Right atrium auricular region (tissue), 2 donors: ENCODE data around the gene PIGT. TPM values are rescaled to one million over a fixed set of nuclear protein-coding genes. Genes with fewer than 3 reads are reported as not detected.
A peak's percentile ranks its signal among the peaks of the same experiment; 100 is the strongest.

Experiments
- DNase-seq: peaks from one replicate; pipeline ENCODE4 v3.0.0-alpha.2; 2019; ENCODE audit warnings: low spot score
- H3K27ac ChIP-seq, 2 donors: fragments of 200-600 bp; sonication (generic); 1 replicate in 1 of 2; 2 replicates in 1 of 2; pipeline ENCODE4 v1.5.1; 2016 to 2019
- H3K27me3 ChIP-seq, 2 donors: fragments of 200-600 bp; sonication (generic); one replicate each; pipeline versions ENCODE4 v1.5.1 to v1.6.0; 2017 to 2019
- H3K36me3 ChIP-seq: fragments of 200-600 bp; sonication (generic); one replicate; pipeline ENCODE4 v1.5.1; 2016
- H3K4me1 ChIP-seq, 2 donors: fragments of 200-600 bp; sonication (generic); one replicate each; pipeline versions ENCODE4 v1.5.1 to v1.6.0; 2017 to 2019
- H3K4me3 ChIP-seq, 2 donors: fragments of 200-600 bp; sonication (generic); 1 replicate in 1 of 2; 2 replicates in 1 of 2; pipeline ENCODE4 v1.5.1; 2017 to 2019; ENCODE audit warnings: mild to moderate bottlenecking in 1 of 2, moderate library complexity in 1 of 2
- H3K9me3 ChIP-seq, 2 donors: fragments of 200-600 bp; sonication (generic); one replicate each; pipeline ENCODE4 v1.5.1; 2019
- total RNA-seq, 2 donors: library from RNA; depleted of rRNA; stranded (reverse); fragments of >200 nt; gene quantifications; one replicate each; pipeline ENCODE4 v1.1.0, GENCODE V29; 2016
- TF ChIP-seq, protein P1 (sequence below), 2 donors: fragments of 200-600 bp; sonication (generic); IDR thresholded peaks; one replicate each; pipeline ENCODE4 v1.5.1; 2019; ENCODE audit warnings: antibody characterized with exemption in 2 of 2

The PIGT gene
- total RNA-seq: 100 to 1,000 TPM; 140 to 168 TPM

DNA sequence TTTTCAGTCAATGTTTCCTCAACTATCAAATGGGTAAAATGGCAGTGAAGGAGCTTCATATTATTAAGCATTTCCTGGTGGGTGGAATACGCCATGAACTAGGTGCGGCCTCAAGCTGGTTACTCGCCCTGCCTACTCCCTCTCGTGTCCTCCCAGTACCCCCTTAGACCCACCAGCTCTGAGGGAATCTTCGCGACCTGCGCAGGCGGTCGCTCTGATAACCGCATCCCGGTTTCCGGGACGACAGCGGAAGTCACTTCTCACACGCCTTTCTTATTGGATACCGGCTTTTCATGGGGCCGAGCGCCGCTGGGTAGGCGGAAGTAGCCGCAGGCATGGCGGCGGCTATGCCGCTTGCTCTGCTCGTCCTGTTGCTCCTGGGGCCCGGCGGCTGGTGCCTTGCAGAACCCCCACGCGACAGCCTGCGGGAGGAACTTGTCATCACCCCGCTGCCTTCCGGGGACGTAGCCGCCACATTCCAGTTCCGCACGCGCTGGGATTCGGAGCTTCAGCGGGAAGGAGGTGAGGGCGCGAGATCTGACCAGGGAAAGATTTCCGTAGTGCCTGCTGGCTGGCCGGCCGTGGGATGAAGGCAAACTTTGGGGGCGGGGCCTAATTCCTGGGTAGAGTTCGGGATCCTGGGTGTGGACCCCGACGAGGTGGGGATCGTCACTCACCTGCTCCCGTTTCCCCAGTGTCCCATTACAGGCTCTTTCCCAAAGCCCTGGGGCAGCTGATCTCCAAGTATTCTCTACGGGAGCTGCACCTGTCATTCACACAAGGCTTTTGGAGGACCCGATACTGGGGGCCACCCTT is at the start of gene PIGT:
Gene PIGT (plus strand): TSS at position 320 of the 816 bp plus-strand sequence. CDS start 16 bp downstream, at position 336.
- H3K27ac ChIP-seq: peak within 1 kb of the TSS; percentile 83 to 85
- H3K36me3 ChIP-seq: peaks cover 26% of the 10 kb centered on the region
- DNase-seq: peak; percentile 91
- H3K4me3 ChIP-seq: peak within 1 kb of the TSS; percentile 71 to 95
- no peaks in the 10 kb centered on the region for H3K9me3 ChIP-seq
- no peaks in the 10 kb centered on the region for H3K27me3 ChIP-seq
- TF ChIP-seq, protein P1, sequence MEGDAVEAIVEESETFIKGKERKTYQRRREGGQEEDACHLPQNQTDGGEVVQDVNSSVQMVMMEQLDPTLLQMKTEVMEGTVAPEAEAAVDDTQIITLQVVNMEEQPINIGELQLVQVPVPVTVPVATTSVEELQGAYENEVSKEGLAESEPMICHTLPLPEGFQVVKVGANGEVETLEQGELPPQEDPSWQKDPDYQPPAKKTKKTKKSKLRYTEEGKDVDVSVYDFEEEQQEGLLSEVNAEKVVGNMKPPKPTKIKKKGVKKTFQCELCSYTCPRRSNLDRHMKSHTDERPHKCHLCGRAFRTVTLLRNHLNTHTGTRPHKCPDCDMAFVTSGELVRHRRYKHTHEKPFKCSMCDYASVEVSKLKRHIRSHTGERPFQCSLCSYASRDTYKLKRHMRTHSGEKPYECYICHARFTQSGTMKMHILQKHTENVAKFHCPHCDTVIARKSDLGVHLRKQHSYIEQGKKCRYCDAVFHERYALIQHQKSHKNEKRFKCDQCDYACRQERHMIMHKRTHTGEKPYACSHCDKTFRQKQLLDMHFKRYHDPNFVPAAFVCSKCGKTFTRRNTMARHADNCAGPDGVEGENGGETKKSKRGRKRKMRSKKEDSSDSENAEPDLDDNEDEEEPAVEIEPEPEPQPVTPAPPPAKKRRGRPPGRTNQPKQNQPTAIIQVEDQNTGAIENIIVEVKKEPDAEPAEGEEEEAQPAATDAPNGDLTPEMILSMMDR (IDR thresholded peaks at IDR 0.05): no peak
- H3K4me1 ChIP-seq: peaks cover 5 to 47% of the 10 kb centered on the region in 2 donors

DNA sequence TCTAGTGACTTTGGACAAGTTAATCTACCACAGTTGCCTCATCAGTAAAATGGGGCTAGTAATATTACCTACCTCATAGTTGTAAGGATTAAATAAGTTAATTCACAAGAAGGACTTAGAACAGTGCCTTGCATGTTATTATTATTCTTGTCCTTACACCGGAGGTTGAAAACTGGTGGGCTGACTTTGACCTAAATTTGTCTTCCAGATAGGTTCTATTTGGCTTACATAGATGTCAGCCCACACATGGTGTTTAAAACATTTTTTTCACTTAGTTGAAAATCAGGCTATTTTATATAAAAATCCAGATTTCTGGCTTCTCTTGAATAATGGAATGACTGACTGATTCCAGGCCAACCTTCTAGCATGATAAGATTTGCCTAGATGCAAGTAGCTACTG is 49.7 kb upstream of the PIGT start:
- H3K9me3 ChIP-seq: no peaks in the 10 kb centered on the region
- peaks cover 34% of the 10 kb centered on the region for H3K36me3 ChIP-seq
- no peak overlapping the region for H3K27ac ChIP-seq
- no peak for DNase-seq
- TF ChIP-seq, protein P1 (IDR thresholded peaks at IDR 0.05): no peak
- no peaks in the 10 kb centered on the region for H3K27me3 ChIP-seq
- peaks cover 0 to 22% of the 10 kb centered on the region in 2 donors for H3K4me1 ChIP-seq
- H3K4me3 ChIP-seq: no peak overlapping the region

DNA sequence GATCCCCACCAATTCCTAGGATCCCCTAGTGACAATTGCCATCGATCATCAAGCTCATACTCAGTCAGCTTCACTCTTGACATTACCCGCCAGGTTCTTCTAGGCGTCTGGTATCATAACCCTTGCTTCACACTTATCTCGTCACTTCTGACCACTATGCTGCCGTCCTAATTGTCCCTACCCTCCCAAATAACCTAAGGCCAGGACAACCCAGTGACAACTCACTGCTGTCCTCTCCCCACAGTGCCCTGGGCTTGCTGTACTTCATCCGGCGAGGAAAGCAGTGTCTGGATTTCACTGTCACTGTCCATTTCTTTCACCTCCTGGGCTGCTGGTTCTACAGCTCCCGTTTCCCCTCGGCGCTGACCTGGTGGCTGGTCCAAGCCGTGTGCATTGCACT is 49.3 kb upstream of the PIGT start:
- Histone ChIP-seq H3K27ac (no peak overlapping the region), H3K4me1 (peaks cover 0 to 22% of the 10 kb centered on the region in 2 donors)
- TF ChIP-seq, protein P1 (IDR thresholded peaks at IDR 0.05): no peak

DNA sequence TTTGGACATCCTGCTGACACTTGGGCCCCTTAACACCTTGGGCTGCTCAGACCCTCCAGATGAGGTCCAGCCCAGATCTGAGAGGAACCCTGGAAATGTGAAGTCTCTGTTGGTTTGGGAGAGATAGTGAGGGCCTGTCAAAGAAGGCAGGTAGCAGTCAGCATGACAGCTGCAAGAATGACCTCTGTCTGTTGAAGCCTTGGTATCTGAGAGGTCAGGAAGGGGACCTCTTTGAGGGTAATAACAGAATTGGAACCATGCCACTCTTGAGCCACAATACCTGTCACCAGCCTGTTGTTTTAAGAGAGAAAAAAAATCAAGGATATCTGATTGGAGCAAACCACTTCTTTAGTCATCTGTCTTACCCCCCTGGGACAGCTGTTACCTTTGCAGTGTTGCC is 48.8 kb upstream of the PIGT start:
- Histone ChIP-seq H3K36me3 (peaks cover 34% of the 10 kb centered on the region), H3K4me3 (no peak overlapping the region), H3K27ac (no peak overlapping the region), H3K4me1 (peaks cover 0 to 22% of the 10 kb centered on the region in 2 donors), H3K9me3 (no peaks in the 10 kb centered on the region), H3K27me3 (no peaks in the 10 kb centered on the region)
- TF ChIP-seq, protein P1 (IDR thresholded peaks at IDR 0.05): no peak
- no peak for DNase-seq

More for the DNA sequence above, 49.3 kb upstream of the PIGT start:
- Histone ChIP-seq H3K9me3 (no peaks in the 10 kb centered on the region), H3K27me3 (no peaks in the 10 kb centered on the region), H3K36me3 (peaks cover 34% of the 10 kb centered on the region), H3K4me3 (no peak overlapping the region)
- peak; percentile 38 for DNase-seq

DNA sequence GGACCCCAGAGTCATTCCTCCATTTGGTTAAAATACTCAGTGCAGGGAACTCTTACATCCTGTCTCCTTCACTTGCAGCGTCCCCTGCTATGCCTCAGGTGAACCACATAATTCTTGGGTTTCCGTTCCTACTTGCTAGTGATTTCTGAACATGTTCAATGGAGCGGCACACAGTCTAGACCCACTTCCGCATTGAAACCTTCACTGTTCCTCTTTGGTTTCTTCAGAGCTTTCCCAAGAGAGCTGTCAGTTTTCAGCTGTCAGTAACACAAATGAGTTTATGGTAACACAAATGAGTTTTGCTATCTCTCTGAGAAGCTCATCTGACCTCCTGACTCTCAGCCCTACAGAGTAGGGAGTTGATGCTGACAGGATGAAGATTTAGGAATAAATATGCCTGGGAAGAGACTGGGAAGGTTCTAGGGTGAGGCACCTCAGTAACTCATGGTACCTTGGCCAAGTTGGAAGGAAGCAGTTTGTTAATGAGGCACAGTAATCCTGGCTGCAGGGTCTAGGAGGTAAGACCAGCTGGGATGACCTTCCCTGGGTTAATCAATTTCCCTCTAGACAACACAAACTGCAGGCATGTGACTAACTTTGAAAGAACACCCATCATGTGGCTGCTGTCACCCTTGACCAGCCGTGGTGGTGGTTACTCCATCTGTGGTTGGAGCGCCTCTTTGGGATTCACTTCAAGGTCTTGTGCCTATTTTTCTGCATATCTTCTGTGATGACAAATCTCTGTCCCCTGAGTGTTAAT is 47.5 kb upstream of the PIGT start:
- Histone ChIP-seq H3K4me3 (no peak overlapping the region), H3K27me3 (no peaks in the 10 kb centered on the region), H3K9me3 (no peaks in the 10 kb centered on the region), H3K36me3 (peaks cover 34% of the 10 kb centered on the region), H3K4me1 (peaks cover 0 to 26% of the 10 kb centered on the region in 2 donors), H3K27ac (no peak overlapping the region)
- TF ChIP-seq, protein P1 (IDR thresholded peaks at IDR 0.05): no peak
- no peak for DNase-seq
